H1 (cell line): ENCODE results near the gene CARD11. TPM values are rescaled to one million over a fixed set of nuclear protein-coding genes. Genes with fewer than 3 reads are reported as not detected.

Source experiments
- PHF8 ChIP-seq: fragments of 200-600 bp; sonication (generic); conservative IDR thresholded peaks from 2 replicates; pipeline ENCODE4 v1.7.1; 2012; ENCODE audit warnings: low read depth, mild to moderate bottlenecking, inconsistent platforms, low read length, moderate library complexity
- SP1 ChIP-seq: IDR thresholded peaks from 2 replicates; pipeline ENCODE4 v1.6.1; 2011; ENCODE audit warnings: low read depth, low read length
- TAF7 ChIP-seq: optimal IDR thresholded peaks from 2 replicates; pipeline ENCODE3; 2011; ENCODE audit warnings: low read depth, mild to moderate bottlenecking, inconsistent platforms, low read length, moderate library complexity, borderline replicate concordance
- TBP ChIP-seq: IDR thresholded peaks from 2 replicates; pipeline ENCODE4 v1.6.1; 2011; ENCODE audit warnings: low read depth, low read length, improper control_type of control experiment
- YY1 ChIP-seq: IDR thresholded peaks from 2 replicates; pipeline ENCODE4 v1.6.1; 2011; ENCODE audit warnings: low read depth, mild to moderate bottlenecking, low read length
- polyA plus RNA-seq, 7 experiments: library from polyadenylated mRNA; depleted of rRNA in 3 of 7; stranded (reverse) in 5 of 7; unstranded in 2 of 7; fragments of >200 nt in 5 of 7; fragments of 200-250 nt in 2 of 7; gene quantifications; 1 replicate in 5 of 7; 2 replicates in 1 of 7; 4 replicates in 1 of 7; pipeline versions ENCODE4 v1.2.1 to v1.2.3, GENCODE V29; 2011 to 2013; ENCODE audit warnings: missing spikeins in 2 of 7, mixed read lengths in 2 of 7
- total RNA-seq: library from RNA; stranded (reverse); fragmentation: NEBNext Ultra II Directional; extraction: Animal tissue kit (Norgen Biotek cat#: 25700); gene quantifications from 2 replicates; pipeline ENCODE4 v1.2.1, GENCODE V29; 2021
- TF ChIP-seq, protein P1 (sequence below): fragments of 300-600 bp; sonication (generic); IDR thresholded peaks from 2 replicates; pipeline ENCODE4 v1.7.1; 2012; ENCODE audit warnings: low read length, moderate library complexity, mild to moderate bottlenecking, inconsistent platforms; ENCODE audit not compliant: insufficient replicate concordance
- TF ChIP-seq, protein P2 (sequence below): IDR thresholded peaks from 2 replicates; pipeline ENCODE4 v1.6.1; 2011; ENCODE audit warnings: low read depth, mild to moderate bottlenecking, low read length; ENCODE audit not compliant: insufficient read depth
- TF ChIP-seq, protein P3 (sequence below): IDR thresholded peaks from 2 replicates; pipeline ENCODE4 v1.6.1; 2012; ENCODE audit warnings: inconsistent platforms

The CARD11 gene
- total and polyA plus RNA-seq, 2 of the 8 experiments (the other 6 are each of a cell fraction or from before 2014, with no cell fraction given), result 12.6 to 29.8 TPM

DNA sequence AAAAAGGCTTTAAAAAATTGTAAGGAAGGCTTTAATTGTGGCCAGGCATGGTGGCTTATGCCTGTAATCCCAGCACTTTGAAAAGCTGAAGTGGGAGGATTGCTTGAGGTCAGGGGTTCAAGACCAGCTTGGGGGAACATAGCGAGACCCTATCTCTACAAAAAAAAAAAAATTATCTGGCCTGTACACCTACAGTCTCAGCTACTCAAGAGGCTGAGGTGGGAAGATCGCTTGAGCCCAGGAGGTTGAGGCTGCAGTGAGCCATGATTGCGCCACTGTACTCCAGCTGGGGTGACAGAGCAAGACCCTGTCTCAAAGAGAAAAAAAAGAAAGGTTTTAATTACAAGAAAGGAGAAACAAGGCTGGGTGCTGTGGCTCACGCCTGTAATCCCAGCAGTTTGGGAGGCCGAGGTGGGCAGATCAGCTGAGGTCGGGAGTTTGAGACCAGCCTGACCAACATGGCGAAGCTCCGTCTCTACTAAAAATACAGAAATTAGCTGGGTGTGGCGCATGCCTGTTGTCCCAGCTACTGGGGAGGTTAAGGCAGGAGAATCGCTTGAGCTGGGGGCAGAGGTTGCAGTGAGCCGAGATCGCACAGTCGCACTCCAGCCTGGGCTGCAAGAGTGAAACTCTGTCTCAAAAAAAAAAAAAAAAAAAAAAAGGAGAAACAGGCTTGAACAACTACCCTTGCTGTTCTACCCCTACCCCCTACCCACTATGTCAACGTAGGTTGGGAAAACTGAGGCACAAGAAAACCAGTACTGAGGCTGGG, 83.7 kb downstream of the CARD11 start (continued):
- TF ChIP-seq, protein P1, sequence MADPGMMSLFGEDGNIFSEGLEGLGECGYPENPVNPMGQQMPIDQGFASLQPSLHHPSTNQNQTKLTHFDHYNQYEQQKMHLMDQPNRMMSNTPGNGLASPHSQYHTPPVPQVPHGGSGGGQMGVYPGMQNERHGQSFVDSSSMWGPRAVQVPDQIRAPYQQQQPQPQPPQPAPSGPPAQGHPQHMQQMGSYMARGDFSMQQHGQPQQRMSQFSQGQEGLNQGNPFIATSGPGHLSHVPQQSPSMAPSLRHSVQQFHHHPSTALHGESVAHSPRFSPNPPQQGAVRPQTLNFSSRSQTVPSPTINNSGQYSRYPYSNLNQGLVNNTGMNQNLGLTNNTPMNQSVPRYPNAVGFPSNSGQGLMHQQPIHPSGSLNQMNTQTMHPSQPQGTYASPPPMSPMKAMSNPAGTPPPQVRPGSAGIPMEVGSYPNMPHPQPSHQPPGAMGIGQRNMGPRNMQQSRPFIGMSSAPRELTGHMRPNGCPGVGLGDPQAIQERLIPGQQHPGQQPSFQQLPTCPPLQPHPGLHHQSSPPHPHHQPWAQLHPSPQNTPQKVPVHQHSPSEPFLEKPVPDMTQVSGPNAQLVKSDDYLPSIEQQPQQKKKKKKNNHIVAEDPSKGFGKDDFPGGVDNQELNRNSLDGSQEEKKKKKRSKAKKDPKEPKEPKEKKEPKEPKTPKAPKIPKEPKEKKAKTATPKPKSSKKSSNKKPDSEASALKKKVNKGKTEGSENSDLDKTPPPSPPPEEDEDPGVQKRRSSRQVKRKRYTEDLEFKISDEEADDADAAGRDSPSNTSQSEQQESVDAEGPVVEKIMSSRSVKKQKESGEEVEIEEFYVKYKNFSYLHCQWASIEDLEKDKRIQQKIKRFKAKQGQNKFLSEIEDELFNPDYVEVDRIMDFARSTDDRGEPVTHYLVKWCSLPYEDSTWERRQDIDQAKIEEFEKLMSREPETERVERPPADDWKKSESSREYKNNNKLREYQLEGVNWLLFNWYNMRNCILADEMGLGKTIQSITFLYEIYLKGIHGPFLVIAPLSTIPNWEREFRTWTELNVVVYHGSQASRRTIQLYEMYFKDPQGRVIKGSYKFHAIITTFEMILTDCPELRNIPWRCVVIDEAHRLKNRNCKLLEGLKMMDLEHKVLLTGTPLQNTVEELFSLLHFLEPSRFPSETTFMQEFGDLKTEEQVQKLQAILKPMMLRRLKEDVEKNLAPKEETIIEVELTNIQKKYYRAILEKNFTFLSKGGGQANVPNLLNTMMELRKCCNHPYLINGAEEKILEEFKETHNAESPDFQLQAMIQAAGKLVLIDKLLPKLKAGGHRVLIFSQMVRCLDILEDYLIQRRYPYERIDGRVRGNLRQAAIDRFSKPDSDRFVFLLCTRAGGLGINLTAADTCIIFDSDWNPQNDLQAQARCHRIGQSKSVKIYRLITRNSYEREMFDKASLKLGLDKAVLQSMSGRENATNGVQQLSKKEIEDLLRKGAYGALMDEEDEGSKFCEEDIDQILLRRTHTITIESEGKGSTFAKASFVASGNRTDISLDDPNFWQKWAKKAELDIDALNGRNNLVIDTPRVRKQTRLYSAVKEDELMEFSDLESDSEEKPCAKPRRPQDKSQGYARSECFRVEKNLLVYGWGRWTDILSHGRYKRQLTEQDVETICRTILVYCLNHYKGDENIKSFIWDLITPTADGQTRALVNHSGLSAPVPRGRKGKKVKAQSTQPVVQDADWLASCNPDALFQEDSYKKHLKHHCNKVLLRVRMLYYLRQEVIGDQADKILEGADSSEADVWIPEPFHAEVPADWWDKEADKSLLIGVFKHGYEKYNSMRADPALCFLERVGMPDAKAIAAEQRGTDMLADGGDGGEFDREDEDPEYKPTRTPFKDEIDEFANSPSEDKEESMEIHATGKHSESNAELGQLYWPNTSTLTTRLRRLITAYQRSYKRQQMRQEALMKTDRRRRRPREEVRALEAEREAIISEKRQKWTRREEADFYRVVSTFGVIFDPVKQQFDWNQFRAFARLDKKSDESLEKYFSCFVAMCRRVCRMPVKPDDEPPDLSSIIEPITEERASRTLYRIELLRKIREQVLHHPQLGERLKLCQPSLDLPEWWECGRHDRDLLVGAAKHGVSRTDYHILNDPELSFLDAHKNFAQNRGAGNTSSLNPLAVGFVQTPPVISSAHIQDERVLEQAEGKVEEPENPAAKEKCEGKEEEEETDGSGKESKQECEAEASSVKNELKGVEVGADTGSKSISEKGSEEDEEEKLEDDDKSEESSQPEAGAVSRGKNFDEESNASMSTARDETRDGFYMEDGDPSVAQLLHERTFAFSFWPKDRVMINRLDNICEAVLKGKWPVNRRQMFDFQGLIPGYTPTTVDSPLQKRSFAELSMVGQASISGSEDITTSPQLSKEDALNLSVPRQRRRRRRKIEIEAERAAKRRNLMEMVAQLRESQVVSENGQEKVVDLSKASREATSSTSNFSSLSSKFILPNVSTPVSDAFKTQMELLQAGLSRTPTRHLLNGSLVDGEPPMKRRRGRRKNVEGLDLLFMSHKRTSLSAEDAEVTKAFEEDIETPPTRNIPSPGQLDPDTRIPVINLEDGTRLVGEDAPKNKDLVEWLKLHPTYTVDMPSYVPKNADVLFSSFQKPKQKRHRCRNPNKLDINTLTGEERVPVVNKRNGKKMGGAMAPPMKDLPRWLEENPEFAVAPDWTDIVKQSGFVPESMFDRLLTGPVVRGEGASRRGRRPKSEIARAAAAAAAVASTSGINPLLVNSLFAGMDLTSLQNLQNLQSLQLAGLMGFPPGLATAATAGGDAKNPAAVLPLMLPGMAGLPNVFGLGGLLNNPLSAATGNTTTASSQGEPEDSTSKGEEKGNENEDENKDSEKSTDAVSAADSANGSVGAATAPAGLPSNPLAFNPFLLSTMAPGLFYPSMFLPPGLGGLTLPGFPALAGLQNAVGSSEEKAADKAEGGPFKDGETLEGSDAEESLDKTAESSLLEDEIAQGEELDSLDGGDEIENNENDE, result no peak
- TF ChIP-seq, protein P2, sequence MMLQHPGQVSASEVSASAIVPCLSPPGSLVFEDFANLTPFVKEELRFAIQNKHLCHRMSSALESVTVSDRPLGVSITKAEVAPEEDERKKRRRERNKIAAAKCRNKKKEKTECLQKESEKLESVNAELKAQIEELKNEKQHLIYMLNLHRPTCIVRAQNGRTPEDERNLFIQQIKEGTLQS, result no peak
- TF ChIP-seq PHF8 (no peak), TAF7 (no peak), SP1 (no peak), TBP (no peak), YY1 (no peak)
- TF ChIP-seq, protein P3, sequence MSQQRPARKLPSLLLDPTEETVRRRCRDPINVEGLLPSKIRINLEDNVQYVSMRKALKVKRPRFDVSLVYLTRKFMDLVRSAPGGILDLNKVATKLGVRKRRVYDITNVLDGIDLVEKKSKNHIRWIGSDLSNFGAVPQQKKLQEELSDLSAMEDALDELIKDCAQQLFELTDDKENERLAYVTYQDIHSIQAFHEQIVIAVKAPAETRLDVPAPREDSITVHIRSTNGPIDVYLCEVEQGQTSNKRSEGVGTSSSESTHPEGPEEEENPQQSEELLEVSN, result no peak
